Measurements from ENCODE around the gene SLFN12.
"Not testable (repeated sequence)": the region's sequence is repeated elsewhere in the genome, so short reads cannot be mapped to it uniquely, and the experiment has no call there.

The SLFN12 gene

GRCh38 chr17:35432176-35433074, at the start of gene SLFN12:
Gene SLFN12, minus strand, starts transcription at chr17:35432500. Its CDS starts 9,472 bp downstream, at chr17:35423028.
- no peak for DNase-seq

DNA sequence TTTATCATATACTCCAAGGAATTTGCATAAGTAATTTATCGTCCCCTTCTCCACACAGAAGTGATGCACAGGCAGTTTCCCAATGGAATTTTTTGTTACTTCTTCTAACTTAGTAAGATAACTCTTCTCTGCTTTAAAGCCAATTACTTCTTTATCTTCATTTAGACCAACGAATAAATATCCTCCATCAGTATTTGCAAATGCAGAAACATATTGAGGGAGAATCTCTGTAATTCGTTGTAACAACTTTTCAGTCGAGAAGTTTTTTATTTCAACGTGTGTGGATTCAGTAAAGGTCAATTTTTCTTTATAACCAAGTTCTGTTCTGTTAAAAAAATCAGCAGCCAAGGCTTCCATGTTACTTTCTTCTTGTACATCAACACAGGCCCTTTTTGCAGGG, 47.0 kb upstream of the SLFN12 start:
- no peak for DNase-seq

- no peak for DNase-seq
These were observed 44.9 kb upstream of the SLFN12 start for GRCh38 chr17:35477248-35477647.

DNA sequence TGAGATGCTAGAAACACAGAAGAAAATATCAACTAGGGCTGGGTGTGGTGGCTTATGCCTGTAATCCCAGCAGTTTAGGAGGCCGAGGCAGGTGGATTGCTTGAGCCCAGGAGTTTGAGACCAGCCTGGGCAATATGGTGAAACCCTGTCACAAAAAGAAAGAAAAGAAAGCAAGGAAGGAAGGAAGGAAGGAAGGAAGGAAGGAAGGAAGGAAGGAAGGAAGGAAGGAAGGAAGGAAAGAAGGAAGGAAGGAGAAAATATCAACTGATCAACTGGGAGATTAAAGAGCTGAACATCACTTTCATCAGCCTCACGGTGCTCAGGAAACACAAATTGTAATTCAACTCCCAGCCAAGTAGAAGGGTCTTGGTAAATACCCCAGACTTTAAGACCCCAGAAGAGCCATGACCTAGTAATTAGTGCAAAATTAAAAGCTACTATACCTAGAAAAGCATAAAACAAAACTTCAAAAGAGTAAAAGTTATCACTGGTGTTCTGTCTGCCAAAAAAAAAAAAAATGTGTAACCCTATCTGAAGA, 44.1 kb upstream of the SLFN12 start:
- DNase-seq, result no peak

DNA sequence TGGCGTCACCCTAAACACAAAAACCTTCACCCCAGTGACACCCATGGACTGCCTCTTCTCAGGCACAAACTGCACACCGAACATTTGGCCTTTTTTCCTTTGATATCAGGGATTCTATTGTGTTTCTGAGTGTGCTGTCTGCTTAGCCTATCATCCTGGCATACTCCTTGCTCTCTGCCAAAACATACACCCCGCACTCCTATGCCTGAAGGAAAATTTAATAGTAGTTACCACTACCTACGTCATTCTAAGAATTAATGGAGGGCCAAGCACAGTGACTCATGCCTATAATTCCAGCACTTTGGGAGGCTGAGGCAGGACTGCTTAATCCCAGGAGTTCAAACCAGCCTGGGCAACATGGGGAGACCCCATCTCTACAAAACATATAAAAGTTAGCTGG, 36.2 kb upstream of the SLFN12 start:
- DNase-seq, result no peak

DNA sequence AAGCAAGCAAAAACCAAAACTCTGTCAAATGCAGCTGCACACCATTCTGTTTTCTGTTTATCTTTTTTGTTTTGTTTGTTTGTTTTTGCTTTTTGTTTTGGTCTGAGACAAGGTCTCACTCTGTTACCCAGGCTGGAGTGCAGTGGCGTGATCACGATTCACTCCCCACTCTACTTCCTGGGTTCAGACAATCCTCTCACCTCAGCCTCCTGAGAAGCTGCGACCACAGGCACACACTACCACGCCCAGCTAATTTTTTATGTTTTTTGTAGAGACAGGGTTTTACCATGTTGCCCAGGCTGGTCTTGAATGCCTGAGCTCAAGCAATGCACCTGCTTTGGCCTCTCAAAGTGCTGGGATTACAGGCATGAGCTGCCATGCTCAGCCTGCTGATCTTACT, 35.5 kb upstream of the SLFN12 start:
- no peak for DNase-seq

GRCh38 chr17:35460354-35460851, 28.1 kb upstream of the SLFN12 start:
- DNase-seq, result peak; percentile 28 to 63

DNA sequence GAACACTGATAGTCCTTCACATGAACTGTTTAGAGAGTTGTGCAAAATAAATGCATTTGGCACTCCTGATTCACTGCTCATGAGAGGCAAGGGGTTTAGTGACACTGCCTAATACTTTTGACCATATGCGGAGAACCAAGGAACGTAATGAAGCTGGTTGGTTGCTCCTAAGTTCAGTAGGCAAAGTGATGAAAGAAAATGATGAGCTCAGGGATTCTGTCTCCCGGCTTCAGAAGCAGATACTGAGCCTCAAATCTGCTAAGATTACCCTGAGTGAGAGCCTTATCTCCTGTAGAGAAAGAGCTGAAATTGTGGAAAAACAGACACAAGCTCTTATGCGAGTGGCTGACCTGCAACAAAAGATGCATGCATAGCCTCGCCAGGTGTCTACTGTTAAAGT, 21.7 kb upstream of the SLFN12 start:
- DNase-seq, result not testable (repeated sequence)

DNA sequence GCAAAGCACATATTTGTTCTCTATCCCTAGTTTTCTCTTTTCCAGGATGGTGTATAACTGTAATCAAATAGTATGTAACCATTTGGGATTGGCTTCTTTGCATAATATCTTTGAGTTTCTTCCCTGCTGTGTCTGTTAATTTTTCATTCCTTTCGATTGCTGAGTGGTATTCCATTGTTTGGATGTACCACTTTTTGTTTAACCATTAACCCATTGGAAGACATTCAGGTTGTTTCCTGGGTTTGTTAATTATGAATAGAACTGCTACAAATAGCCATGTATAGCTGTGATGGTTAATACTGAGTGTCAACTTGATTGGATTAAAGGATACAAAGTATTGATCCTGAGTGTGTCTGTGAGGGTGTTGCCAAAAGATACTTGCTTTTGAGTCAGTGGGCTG, 20.9 kb upstream of the SLFN12 start:
- no peak for DNase-seq

DNA sequence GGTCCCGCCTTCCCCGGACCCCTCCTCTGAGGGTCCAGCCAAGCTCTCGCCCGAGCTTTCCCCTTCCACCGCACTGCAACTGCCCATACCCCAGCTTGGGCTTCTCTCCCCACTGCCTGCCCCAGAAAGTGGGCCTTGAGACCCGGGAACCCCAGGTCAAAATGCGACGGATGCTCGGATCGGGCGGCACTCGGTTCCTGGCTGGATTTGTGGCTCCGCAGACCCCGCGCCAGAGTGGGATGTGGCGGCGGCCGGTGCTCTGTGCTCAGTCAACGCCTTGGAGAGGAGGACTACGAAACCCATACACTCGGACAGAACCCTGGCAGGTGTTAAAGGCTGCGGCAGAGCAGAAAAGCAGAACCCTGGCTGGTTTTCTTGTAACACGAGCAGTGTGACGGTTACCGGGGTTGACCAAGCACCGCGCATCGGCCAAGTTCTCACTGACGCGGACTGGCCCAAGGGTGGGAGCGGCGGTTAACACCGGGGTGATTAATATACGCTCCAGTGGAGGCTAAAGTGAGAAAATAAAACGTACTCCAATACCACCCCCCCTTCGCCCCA, 17.2 kb upstream of the SLFN12 start:
- no peak for DNase-seq

DNA sequence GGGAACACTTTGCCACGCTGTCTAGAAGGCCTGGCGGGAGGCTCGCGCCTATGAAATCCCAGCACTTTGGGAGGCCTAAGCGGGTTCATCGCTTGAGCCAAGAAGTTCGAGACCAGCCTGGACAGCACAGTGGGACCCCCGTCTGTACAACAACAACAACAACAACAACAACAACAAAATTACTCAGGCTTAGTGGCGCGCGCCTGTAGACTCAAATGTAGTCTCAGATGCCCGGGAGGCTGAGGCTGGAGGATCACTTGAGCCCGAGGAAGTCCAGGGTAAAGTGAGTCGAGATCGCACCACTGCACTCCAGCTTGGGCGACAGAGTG, 16.6 kb upstream of the SLFN12 start:
- DNase-seq, result no peak

DNA sequence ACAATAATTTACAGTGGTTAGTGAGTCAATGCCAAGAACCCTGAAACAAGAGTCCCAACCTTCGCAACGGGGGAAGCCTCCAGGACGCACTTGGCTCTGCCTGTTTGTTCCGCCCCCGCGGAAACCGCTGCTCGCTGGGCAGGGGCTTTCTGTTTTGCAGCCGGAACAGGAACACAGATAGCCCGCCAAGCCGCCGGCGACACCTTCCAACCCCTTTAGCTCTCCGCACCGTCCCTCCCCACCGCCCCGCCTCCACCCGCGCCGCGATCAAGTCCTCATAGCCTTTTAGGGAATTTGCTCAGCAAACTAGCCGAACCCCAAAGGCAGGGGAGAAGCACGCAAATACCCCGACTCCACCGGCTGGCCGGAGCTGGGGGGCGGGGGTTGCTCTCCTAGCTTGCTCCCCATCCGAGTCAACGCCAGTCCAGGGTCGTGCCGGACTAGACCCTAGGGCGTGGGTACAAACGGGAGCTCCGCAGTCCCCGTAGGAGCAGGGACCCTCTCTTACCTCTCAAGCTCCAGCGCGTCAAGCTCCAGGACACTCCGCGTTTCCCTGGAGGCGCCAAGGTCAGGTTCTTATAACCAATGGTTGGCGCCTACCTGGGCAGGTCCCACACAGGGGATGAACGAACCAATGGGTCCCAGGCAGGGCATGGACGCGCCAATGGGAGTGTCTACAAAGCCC, 16.1 kb upstream of the SLFN12 start, which contains the start of gene SLFN13:
SLFN13 (minus strand) TSS at position 553 of the 685 bp plus-strand sequence. CDS start 3,086 bp downstream, outside the sequence.
- no peak for DNase-seq

DNA sequence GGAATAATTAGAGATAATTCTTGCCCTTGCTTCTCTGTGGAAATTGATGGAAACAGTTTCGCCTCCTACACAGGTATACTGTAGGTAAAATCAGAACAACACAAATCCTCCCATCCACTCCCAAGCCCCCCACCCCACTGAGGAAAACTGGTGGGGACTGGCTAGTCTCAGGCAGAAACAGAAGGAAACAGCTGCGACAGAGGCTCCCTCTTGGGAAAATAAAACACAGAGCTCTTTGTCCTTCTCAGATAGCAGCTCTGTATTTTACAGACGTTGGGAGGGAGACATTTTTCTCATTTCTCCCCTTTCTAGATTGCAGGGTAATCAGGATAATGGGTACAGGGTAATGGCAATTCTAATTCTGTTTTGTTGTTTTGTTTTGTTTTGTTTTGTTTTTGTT, 15.2 kb upstream of the SLFN12 start:
- no peak for DNase-seq

GRCh38 chr17:35438433-35438832, 6.1 kb upstream of the SLFN12 start:
- no peak for DNase-seq

DNA sequence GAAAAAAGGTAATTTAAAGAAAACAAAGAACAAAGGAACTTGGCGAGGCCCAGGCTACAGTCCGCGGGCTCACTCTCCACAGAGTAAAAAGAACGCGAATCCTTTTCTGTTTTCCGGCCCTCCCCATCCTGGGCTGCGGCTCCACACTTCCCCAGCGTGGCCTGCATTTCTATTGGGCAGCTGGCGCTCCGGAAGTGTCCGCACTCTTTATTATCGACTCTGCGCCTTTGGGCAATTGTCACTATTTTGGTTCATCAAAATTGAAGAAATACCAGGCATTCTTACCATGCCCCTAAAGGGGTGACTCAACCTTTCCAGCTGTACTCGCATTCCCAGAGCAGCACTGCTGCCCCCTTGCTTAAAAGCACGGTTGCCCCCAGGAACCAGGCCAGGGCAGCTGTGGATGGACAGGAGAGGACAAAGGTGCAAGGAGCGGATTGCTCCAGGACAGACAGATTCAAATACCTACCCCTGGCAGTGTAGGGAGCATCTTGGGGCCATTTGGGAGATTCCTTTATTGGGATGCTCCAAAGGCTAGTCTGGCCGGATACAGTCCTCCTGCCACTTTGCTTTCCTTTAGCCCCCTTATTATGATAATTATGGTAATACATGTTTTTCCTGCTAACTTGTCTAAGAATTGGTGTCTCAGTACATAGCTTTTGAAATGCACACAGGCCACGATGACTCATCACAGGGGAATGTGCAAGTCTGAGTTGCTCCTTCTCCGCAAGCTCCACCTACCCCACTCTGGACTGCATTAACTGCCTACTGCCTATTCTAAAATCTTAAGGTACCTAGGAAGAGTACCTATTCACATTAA, 985 bp upstream of the SLFN12 start:
- DNase-seq, result no peak

DNA sequence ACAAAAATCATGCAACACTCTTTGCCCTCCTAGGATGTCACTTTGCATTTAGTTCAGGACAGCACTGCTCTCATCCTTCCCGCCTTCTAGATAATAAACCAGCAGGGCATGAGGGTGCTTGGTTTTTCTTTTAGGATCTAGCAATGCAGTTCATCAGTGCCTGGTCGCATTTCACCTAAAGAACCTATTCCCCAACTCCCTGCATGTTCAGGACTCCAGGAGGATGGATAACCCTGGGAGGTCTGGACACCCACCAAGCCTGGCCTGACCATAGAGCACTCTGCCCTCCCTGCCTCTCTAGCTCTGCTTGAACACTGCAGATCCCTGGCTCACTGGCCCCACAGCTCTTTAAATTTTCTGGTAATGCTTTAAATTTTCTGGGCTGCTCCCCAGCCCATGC, 2.6 kb downstream of the SLFN12 start:
- DNase-seq, result no peak

DNA sequence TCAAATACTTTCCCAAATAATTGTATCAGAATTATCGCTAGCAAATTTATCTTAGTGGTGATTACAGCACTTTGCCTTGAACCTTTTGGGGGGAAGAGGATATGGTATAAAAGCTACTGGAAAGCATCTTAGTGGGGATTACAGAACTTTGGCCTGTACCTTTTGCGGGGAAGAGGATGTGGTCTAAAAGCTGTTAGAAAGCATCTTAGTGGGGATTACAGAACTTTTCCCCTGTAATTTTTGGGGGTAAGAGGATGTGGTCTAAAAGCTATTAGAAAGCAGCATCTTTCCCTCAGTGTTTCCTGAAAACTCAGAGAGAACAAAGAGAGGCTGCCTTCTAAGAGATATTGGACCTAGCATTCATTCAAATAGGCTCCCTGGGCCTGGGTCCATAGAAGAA, 4.1 kb downstream of the SLFN12 start:
- no peak for DNase-seq

DNA sequence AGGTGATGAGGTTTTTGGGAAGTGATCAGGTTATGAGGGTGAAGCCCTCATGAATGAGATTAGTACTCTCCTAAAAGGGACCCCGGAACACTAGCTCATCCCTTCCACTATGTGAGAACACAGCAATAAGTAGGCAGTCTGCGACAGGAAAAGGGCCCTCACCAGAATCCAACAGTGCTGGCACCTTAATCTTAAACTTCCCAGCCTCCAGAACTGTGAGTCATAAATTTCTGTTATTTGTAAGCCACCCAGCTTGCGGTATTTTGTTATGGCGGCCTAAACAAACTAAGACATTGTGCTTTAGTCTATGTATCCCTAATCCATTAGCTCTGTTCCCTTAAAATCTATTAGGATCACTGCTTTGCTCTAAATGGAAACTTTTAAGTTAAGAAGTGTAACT, 8.5 kb downstream of the SLFN12 start:
- no peak for DNase-seq

- DNase-seq, result not testable (repeated sequence)
These were observed 11.2 kb downstream of the SLFN12 start for GRCh38 chr17:35421069-35421468.

GRCh38 chr17:35416659-35417058, 15.6 kb downstream of the SLFN12 start:
- no peak for DNase-seq

GRCh38 chr17:35414707-35415106, 17.6 kb downstream of the SLFN12 start:
- DNase-seq, result not testable (repeated sequence)

DNA sequence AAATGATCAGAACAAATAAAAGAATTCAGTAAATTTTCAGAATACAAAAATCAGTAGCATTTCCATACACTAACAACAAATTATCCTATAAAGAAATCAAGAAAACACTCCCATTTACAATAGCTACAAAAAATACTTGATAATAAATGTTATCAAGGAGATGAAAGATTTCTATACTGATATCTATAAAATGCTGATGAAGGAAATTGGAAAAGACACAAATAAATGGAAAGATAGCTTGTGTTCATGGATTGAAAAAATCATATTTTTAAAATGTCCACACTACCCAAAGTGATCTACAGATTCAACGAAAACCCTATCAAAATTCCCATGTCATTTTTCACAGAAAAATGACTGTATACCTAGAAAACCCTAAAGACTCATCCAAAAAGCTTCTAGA, 18.1 kb downstream of the SLFN12 start:
- no peak for DNase-seq

GRCh38 chr17:35407531-35407930, 24.8 kb downstream of the SLFN12 start:
- DNase-seq, result no peak
